A673 (cell line): ENCODE results near the gene SPATA13.

Experiments
- CTCF ChIP-seq: fragments of 300-800, 200-600 bp; sonication (generic); conservative IDR thresholded peaks from 2 replicates; pipeline ENCODE4 v1.5.1; 2017; ENCODE audit warnings: low read depth, mild to moderate bottlenecking, antibody characterized with exemption, low read length, moderate library complexity, mixed read lengths
- EZH2 ChIP-seq: fragments of 200-600 bp; sonication (generic); IDR thresholded peaks from 2 replicates; pipeline ENCODE4 v1.6.1; 2017; ENCODE audit warnings: borderline replicate concordance, low read depth, mild to moderate bottlenecking, mixed read lengths, antibody characterized with exemption, low read length; ENCODE audit not compliant: poor library complexity, severe bottlenecking

- TF ChIP-seq EZH2, result no peak
- no peak for TF ChIP-seq CTCF
These were observed 58.5 kb downstream of the SPATA13 start for GRCh38 chr13:24218977-24219376.
